Natural killer cell (primary cell): ENCODE data around the gene MTG1. TPM values are rescaled to one million over a fixed set of nuclear protein-coding genes. Genes with fewer than 3 reads are reported as not detected.

Experiments used
- ATAC-seq, 3 donors: fragments of 150-1000 bp in 2 of 3; fragments of 200-7000 bp in 1 of 3; cut with Tn5 transposase; 1 replicate in 1 of 3; 2 replicates in 2 of 3; pipeline ENCODE4 v1.10.0; 2021; ENCODE audit warnings: mild to moderate bottlenecking in 2 of 3, moderate library complexity in 2 of 3
- DNase-seq, 2 donors: peaks; one replicate each; pipeline versions ENCODE4 v3.0.0 to v3.0.0-alpha.2; 2013 to 2021; ENCODE audit warnings: mixed read lengths in 1 of 2
- H3K27ac ChIP-seq: one replicate; pipeline ENCODE4 v1.5.1; 2013; ENCODE audit warnings: mild to moderate bottlenecking, low read length
- H3K27me3 ChIP-seq: one replicate; pipeline ENCODE4 v1.6.1; 2013; ENCODE audit warnings: low read length; ENCODE audit not compliant: control insufficient read depth, insufficient read depth
- H3K36me3 ChIP-seq: one replicate; pipeline ENCODE4 v1.6.1; 2013; ENCODE audit warnings: low read length; ENCODE audit not compliant: control insufficient read depth, insufficient read depth
- H3K4me1 ChIP-seq: one replicate; pipeline ENCODE4 v1.6.1; 2013; ENCODE audit warnings: low read length; ENCODE audit not compliant: control insufficient read depth, insufficient read depth
- H3K4me3 ChIP-seq: one replicate; pipeline ENCODE4 v1.5.1; 2013; ENCODE audit warnings: low read length
- H3K9me3 ChIP-seq: one replicate; pipeline ENCODE4 v1.6.1; 2013; ENCODE audit warnings: low read length; ENCODE audit not compliant: control insufficient read depth, insufficient read depth
- H3K27ac Mint-ChIP-seq, 2 donors: one replicate each; pipeline ENCODE4 v1.8.0; 2022; ENCODE audit warnings: mild to moderate bottlenecking in 2 of 2, mixed read lengths in 2 of 2, moderate library complexity in 1 of 2
- H3K27me3 Mint-ChIP-seq, 2 donors: one replicate each; pipeline ENCODE4 v1.8.0; 2022; ENCODE audit warnings: low read depth in 2 of 2, mixed read lengths in 2 of 2
- H3K36me3 Mint-ChIP-seq: one replicate; pipeline ENCODE4 v1.8.0; 2022; ENCODE audit warnings: mixed read lengths
- H3K4me1 Mint-ChIP-seq, 2 donors: one replicate each; pipeline ENCODE4 v1.8.0; 2022; ENCODE audit warnings: mixed read lengths in 2 of 2
- H3K4me3 Mint-ChIP-seq: one replicate; pipeline ENCODE4 v1.8.0; 2022; ENCODE audit warnings: mild to moderate bottlenecking, moderate library complexity, mixed read lengths
- H3K9me3 Mint-ChIP-seq, 2 donors: one replicate each; pipeline ENCODE4 v1.8.0; 2022; ENCODE audit warnings: mixed read lengths in 2 of 2
- WGBS: methylation state at CpG from one replicate; pipeline ENCODE4 v1.1.7; 2013; ENCODE audit warnings: missing lambda C conversion rate; ENCODE audit not compliant: insufficient coverage; 5-methylcytosine and 5-hydroxymethylcytosine counted together
- intact Hi-C: fragments of 100-400 bp; cut with micrococcal nuclease; formaldehyde crosslinking; loops from one replicate; pipeline ENCODE4 v1.14.2; 2022
- total RNA-seq, 4 donors: library from RNA; stranded (reverse); fragments of 120-200 nt in 1 of 4; gene quantifications; one replicate each; pipeline versions ENCODE4 v1.2.3 to v1.2.4, GENCODE V29; 2013 to 2022
- TF ChIP-seq, protein P1 (sequence below): fragments of 200-600 bp; IDR thresholded peaks from one replicate; pipeline ENCODE4 v1.8.0; 2022; ENCODE audit warnings: antibody characterized with exemption

MTG1 gene
- total RNA-seq, 3 donors from 2014 or later (not counting 1 experiment from before 2014, with no cell fraction given): 64.3 to 76.3 (median 67.1) TPM

DNA sequence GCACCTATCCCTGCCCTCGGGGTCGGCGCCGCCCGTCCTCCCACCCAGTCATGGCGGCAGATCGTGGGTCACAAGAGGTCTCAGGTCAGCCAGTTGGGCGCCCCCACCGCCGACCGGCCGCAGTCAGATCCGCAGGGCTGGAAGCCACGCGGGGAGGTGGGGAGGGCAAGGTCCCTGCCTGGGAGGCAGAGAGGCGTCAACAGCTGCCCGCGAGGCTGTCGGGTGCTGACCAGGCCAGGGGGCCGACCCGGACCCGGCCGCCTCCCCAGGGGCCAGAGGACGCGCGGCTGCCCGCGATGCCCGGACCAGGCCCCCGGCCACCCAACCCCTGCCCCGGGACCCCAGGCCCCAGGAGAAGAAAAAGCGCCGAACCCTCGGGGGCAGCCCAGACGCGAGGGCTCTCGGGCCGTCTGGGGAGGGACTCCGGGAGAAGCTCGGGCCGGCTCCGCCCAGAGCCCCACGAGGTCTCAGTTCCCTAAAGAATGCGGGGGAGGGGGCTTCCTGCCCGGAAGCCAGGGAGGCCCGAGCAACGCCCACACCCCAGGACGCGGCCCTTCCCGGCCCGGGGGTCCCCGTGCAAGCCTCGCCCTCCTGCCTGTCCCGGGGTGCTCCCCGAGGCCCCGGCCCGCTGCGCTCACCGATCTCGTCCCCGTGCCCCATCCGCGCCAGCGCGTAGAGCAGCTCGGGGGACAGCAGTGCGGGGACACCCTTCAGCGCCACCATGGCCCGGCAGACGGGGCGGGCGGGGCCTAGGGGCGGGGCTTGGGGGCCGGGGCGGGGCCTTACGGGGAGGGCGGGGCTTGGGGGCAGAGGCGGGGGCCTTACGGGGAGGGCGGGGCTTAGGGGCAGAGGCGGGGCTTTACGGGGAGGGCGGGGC lies 36.4 kb upstream of the MTG1 start, which contains the start of gene FUOM:
Gene FUOM, minus strand, starts transcription at position 735 of the 877 bp plus-strand sequence. Its CDS starts 12 bp downstream, at position 723.
- ATAC-seq: peak; percentile 91 to 95 (median 92)
- under 1% methylated on average over 78 of the region's 83 CpGs for WGBS
- Histone ChIP-seq H3K4me3 (peak within 1 kb of the TSS; percentile 52), H3K4me1 (peaks cover 10% of the 10 kb centered on the region), H3K27me3 (no peaks in the 10 kb centered on the region), H3K36me3 (no peaks in the 10 kb centered on the region), H3K27ac (no peak within 1 kb of the TSS), H3K9me3 (no peaks in the 10 kb centered on the region)
- intact Hi-C loops: loop anchor here (1.0 kb wide), 1 partner anchor 37 kb away; the partner anchor contains the start of gene MTG1
- Mint-ChIP-seq H3K9me3 (no peaks in the 10 kb centered on the region), H3K36me3 (no peaks in the 10 kb centered on the region), H3K27me3 (no peaks in the 10 kb centered on the region), H3K27ac (no peak within 1 kb of the TSS), H3K4me3 (peak within 1 kb of the TSS; percentile 76), H3K4me1 (no peaks in the 10 kb centered on the region)
- DNase-seq: peak; percentile 61 to 83
- TF ChIP-seq, protein P1, sequence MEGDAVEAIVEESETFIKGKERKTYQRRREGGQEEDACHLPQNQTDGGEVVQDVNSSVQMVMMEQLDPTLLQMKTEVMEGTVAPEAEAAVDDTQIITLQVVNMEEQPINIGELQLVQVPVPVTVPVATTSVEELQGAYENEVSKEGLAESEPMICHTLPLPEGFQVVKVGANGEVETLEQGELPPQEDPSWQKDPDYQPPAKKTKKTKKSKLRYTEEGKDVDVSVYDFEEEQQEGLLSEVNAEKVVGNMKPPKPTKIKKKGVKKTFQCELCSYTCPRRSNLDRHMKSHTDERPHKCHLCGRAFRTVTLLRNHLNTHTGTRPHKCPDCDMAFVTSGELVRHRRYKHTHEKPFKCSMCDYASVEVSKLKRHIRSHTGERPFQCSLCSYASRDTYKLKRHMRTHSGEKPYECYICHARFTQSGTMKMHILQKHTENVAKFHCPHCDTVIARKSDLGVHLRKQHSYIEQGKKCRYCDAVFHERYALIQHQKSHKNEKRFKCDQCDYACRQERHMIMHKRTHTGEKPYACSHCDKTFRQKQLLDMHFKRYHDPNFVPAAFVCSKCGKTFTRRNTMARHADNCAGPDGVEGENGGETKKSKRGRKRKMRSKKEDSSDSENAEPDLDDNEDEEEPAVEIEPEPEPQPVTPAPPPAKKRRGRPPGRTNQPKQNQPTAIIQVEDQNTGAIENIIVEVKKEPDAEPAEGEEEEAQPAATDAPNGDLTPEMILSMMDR: no peak

DNA sequence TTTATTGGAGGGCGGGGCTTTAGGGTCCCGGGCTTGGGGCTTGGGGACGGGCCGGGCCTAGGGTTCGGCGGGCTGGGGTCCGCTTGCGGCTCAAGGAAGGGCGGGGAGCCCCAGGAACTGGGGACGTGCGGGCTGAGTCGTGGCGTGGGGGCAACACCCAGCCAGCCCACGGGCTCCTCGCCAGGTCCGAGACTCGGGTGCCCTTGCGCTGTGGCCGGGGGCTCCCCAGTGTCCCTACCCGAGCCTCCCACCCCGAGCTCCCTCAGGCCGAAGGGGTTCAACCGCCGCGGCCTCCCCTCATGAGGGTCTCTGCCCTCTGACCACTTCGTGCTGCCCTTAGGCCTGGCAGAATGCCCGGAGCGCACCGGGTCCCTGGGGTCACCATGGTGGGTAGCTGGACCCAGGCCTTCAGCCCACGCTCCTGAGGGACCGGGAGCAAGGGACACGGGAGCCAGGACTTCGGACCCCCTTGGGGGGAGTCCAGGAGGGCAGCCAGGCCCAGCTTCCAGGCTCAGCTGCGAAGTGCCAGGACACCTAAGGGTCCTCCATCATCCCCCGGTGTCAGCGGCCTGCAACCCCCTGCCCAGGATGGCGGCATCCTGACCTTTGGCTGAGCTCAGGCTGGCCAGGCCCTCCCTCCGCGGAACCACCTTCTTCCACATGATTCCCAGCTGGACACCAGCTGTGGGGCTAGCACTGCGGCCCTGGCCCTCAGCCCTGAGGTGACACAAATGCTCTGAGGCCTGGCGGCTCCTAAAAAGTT lies 35.6 kb upstream of the MTG1 start:
- H3K27ac Mint-ChIP-seq: no peak overlapping the region
- no peaks in the 10 kb centered on the region for H3K27me3 Mint-ChIP-seq
- 89% methylated on average over 41 of the region's 41 CpGs for WGBS

DNA sequence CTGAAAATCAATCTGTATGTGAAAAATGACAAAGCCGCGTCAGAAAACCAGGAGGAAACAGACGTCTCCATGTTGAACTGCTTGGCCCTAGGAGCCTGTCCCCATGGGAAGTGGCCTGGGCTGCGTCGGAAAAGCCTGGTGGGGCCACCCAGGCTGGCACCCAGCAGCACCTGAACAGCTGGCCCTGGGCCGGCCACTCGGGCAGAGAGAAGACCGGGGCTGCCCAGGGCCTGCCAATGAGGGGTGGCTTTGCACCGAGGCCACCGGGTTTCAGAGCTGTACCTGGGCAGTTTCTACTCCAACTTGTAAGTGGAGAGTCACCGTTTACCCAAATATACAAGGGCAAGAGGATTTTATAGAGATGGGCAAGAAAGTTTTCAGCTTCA lies 35.0 kb upstream of the MTG1 start:
- Histone ChIP-seq H3K4me1 (peaks cover 10% of the 10 kb centered on the region), H3K9me3 (no peaks in the 10 kb centered on the region), H3K27ac (no peak overlapping the region), H3K4me3 (no peak overlapping the region), H3K36me3 (no peaks in the 10 kb centered on the region), H3K27me3 (no peaks in the 10 kb centered on the region)
- ATAC-seq: no peak
- Mint-ChIP-seq H3K27me3 (no peaks in the 10 kb centered on the region), H3K9me3 (no peaks in the 10 kb centered on the region), H3K4me3 (no peak overlapping the region), H3K4me1 (no peaks in the 10 kb centered on the region), H3K27ac (no peak overlapping the region), H3K36me3 (no peaks in the 10 kb centered on the region)
- DNase-seq: no peak
- TF ChIP-seq, protein P1: no peak
- 90% methylated on average over 11 of the region's 11 CpGs for WGBS
- intact Hi-C loops: loop anchor here (1.0 kb wide), 1 partner anchor 35 kb away; the partner anchor contains the start of gene MTG1

More for the DNA sequence above, 35.6 kb upstream of the MTG1 start:
- no peaks in the 10 kb centered on the region for H3K27me3 ChIP-seq
- no peak for ATAC-seq
- H3K4me3 Mint-ChIP-seq: no peak overlapping the region
- H3K36me3 ChIP-seq: no peaks in the 10 kb centered on the region
- TF ChIP-seq, protein P1: no peak
- H3K36me3 Mint-ChIP-seq: no peaks in the 10 kb centered on the region
- H3K9me3 Mint-ChIP-seq: no peaks in the 10 kb centered on the region
- no peak overlapping the region for H3K4me3 ChIP-seq
- DNase-seq: peak in 1 of 2 donors; percentile 33
- H3K9me3 ChIP-seq: no peaks in the 10 kb centered on the region
- H3K4me1 ChIP-seq: peaks cover 10% of the 10 kb centered on the region
- H3K27ac ChIP-seq: no peak overlapping the region
- H3K4me1 Mint-ChIP-seq: no peaks in the 10 kb centered on the region
- intact Hi-C loops: loop anchor here (1.0 kb wide), 1 partner anchor 36 kb away; the partner anchor contains the start of gene MTG1
